GM21529 (cell line): Measurements from ENCODE around the gene PTPRE.
A peak's percentile ranks its signal among the peaks of the same experiment; 100 is the strongest.

ENCODE experiments used
- ATAC-seq: cut with Tn5 transposase; IDR thresholded peaks from one replicate; pipeline ENCODE4 v1.9.1; 2021; ENCODE audit not compliant: unreplicated experiment

PTPRE gene

GRCh38 chr10:127997271-127997670 is 90.4 kb downstream of the PTPRE start:
- no peak for ATAC-seq

DNA sequence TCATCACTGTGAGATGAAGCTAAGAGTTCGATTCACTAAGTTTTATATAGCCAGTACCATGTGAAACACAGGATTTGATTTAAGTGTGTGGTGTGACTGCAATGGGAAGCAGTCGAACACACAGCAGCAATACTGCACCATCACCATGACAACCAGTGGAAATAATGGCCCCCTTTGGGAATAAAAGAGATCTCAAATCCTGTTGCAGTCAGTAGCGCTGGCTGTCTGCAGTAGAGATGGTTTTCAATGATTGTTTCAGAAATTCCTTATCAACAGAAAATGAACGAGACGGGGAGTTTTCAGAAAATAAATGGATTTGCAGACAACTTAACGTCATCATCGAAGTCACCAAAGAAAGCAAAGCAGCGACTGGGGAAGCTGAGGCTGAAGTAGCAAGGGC is 91.0 kb downstream of the PTPRE start:
- ATAC-seq = no peak

DNA sequence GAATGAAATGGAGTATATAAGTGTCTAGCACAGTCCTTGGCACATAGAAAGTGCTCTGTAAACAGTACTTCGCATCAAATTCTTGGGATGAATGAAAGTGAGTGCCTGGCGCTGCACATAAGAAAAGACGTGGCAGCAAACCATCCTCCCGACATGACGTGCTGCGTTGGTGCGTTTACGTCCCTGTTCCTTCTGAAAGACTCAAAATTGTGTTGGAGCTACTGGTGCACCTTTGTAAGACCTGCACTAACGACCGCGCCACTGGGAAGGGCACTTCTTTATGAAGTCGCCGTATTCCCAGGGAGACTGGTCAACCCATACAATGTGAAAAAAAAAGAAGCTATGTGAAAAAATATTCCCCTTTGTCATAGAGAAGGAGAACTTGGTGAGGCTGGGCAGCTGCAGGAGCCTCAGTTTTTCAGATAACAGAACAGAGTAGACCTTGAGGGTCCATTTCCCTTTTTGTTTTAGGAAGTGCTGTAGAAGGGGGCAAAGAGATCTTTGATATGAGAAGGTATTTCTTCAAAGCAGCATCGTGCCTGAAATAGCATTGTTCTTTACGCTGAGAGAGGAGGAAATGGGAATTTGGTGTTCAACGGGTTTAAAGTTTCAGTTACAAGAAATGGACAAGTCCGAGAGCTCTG is 91.7 kb downstream of the PTPRE start:
- ATAC-seq = no peak

DNA sequence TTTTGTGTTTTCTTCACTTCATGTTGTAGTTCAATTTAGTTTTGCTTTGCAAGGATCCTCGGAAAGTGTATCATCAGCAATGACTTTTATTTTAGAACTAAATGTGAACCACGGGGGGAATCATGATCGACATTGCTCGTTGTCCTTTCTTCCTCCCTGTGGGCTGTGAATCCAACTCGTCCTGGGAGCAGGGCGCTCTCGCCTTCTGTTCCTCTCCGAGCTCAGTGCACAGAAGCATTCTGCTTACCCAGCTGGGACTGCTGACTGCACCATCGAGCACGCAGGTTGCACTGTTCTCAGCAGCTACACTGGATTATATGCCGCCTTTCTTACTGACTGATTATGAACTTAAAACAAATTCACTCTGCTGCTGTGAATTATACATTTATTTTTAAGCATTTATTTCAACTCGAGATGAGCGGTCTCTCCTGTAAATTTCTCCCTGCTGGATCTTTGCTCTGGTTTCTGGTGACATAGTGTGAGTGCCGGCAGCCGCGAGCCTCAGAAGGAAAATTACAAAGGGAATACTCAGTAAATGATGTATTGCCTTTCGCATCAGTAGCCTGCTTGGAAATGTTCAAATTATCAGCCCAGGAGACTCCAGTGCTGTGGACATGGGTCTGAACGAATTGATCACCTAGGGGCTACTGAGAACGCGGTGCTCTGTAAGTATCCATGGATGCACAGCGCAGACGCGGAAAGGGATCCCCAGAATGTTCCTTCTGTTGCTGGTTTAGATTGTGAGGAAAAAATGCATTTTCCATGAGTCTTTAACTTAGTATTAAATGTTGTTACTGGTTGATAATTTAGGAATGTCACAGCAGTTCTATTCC is 92.6 kb downstream of the PTPRE start:
- no peak for ATAC-seq

GRCh38 chr10:128000471-128001362 is 93.8 kb downstream of the PTPRE start:
- ATAC-seq = no peak

DNA sequence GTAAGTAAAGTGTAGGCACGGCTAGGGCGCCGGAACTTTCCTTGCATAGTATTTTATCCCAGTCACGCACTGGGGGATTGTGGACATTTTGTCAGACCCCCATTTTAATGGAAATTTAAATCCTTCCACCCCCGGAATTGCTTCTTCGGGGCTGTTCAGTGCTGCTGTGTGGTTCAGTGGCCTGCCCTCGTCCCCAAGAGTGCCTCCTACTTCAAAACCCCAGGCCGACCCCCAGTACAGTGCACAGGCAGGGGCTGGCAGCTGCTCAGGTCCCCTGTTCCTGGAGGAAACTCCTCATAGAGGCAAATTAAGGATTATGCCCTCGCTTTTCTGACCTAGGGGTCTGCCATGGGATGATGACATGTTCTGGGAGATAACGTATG is 94.5 kb downstream of the PTPRE start:
- ATAC-seq = no peak

DNA sequence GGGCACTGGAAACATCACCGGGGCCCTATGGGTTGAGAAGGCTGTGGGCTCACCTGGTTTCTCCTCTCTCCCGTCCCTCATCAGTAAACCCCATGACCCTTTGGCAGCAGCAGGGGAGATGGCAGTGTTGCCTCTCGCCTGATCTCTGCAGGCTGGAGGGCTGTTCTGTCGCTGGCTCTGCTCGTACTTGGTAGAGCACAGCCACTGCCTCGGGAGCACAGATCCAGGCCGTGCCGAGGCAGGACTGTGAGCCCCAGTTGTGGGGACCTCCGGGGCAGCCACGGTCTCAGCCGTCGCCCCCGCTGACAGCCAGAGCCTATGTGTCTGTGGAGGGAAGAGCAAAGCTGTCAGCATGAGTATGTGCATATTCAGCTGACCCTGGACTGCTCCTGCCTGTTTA is 94.9 kb downstream of the PTPRE start:
- ATAC-seq = no peak

GRCh38 chr10:128003521-128003920 is 96.6 kb downstream of the PTPRE start:
- no peak for ATAC-seq

GRCh38 chr10:128005858-128006257 is 99.0 kb downstream of the PTPRE start:
- no peak for ATAC-seq

DNA sequence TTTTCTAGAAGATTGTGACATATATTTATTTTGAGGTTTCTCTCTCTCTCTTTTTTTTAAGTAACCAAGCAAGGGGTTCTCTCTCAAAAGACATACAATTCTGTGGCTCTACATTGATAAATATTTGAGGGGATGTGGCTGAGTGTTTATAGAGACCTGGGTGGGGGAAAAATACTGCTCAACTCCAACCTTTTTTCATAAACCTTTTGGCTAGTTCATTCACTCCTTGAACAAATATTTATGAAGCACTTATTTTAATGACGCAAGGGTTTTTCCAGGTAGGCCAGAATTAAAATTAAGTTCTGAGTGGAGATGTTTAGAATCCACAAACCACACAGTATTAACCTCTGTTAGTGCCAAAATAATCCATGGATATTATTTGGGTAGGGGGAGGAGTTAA is 100.2 kb downstream of the PTPRE start:
- ATAC-seq = no peak

DNA sequence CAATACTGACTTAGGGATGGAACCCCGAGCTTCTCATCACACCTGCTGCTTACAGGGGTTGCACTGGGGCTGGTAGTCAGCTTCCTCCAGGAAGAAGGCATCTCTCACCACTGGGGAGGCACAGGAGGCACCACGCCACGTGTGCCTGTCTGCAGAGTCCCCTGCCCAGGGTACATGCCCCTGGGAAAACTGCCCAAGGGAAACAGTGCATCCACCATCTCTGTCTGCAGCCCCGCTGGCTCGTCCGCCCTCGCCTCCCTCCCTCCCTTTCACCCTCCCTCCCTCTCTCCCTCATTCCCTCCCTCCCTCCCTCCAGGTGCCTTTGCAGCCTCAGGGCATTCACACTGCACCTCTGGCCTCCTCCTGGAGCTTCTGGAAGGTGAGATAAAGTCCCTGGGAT is 101.1 kb downstream of the PTPRE start:
- ATAC-seq = no peak

GRCh38 chr10:128008521-128009250 is 101.8 kb downstream of the PTPRE start:
- no peak for ATAC-seq

GRCh38 chr10:128009372-128010126 is 102.6 kb downstream of the PTPRE start:
- ATAC-seq = no peak

GRCh38 chr10:128011059-128011979 is 104.4 kb downstream of the PTPRE start:
- peak; percentile 90 for ATAC-seq

DNA sequence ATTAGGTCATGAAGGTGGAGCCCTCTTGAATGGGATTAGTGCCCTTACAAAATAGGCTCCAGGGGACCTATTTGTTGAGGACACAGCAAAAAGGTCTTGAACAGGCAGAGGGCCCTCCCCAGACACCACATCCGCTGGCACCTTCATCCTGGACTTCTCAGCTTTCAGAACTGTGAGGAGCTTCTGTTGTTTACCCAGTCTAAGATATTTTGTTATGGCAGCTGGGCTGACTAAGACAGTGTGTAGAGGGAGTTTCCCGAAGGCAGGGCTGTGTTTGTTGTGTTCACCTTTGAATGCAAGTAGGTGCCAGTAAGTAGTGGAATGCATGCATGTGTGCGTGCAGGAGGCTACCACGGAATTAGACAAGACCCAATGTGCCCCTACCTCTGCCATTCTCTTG is 106.7 kb downstream of the PTPRE start:
- no peak for ATAC-seq

DNA sequence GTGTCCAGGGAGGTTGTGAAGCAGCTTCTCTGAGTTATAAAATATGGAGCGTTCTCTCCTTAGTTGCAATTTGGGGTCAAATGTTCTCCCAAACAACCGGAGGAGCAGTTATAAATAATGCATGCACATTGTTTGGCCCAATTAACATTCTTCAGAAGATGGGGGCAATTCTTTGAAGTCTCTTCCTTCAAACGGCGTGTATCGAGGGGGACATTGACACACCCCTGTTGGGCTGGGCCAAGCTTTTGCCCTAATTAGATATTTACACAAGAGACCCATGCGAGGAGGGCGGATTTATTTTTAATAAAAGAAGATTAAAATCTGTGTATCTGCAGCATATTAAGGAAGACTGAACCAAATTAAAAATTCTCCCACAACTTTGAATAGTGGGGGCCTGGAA is 107.3 kb downstream of the PTPRE start:
- no peak for ATAC-seq

- no peak for ATAC-seq
Observed at GRCh38 chr10:128016423-128017060, 109.6 kb downstream of the PTPRE start.

GRCh38 chr10:128017822-128018221 is 110.9 kb downstream of the PTPRE start:
- ATAC-seq = no peak

GRCh38 chr10:128018236-128018635 is 111.3 kb downstream of the PTPRE start:
- no peak for ATAC-seq
